Measurements from ENCODE around the gene PHLDB1.

PHLDB1 gene

GRCh38 chr11:118622376-118623268, 15.2 kb downstream of the PHLDB1 start:
- DNase-seq (ENCODE audit: low read depth) = no peak

- no peak for DNase-seq (ENCODE audit: low read depth)
Observed at GRCh38 chr11:118623269-118623655, 15.8 kb downstream of the PHLDB1 start.

- DNase-seq (ENCODE audit: low read depth) = no peak
Observed at GRCh38 chr11:118625036-118625690, 17.7 kb downstream of the PHLDB1 start.

GRCh38 chr11:118625976-118626375, 18.6 kb downstream of the PHLDB1 start:
- DNase-seq (ENCODE audit: low read depth) = no peak

GRCh38 chr11:118627566-118627965, 20.2 kb downstream of the PHLDB1 start:
- DNase-seq (ENCODE audit: low read depth) = no peak

- no peak for DNase-seq (ENCODE audit: low read depth)
Observed at GRCh38 chr11:118628031-118628430, 20.6 kb downstream of the PHLDB1 start.

- DNase-seq (ENCODE audit: low read depth) = no peak
Observed at GRCh38 chr11:118628432-118628831, 21.0 kb downstream of the PHLDB1 start.

GRCh38 chr11:118628861-118629549, 21.6 kb downstream of the PHLDB1 start:
- DNase-seq (ENCODE audit: low read depth) = no peak

- no peak for DNase-seq (ENCODE audit: low read depth)
Observed at GRCh38 chr11:118629761-118630661, 22.6 kb downstream of the PHLDB1 start.

GRCh38 chr11:118631142-118631909, 23.9 kb downstream of the PHLDB1 start:
- no peak for DNase-seq (ENCODE audit: low read depth)

- no peak for DNase-seq (ENCODE audit: low read depth)
Observed at GRCh38 chr11:118632577-118633318, 25.3 kb downstream of the PHLDB1 start.

GRCh38 chr11:118633319-118633690, 25.9 kb downstream of the PHLDB1 start:
- no peak for DNase-seq (ENCODE audit: low read depth)

- no peak for DNase-seq (ENCODE audit: low read depth)
Observed at GRCh38 chr11:118633979-118634378, 26.6 kb downstream of the PHLDB1 start.

- DNase-seq (ENCODE audit: low read depth) = no peak
Observed at GRCh38 chr11:118634431-118635236, 27.2 kb downstream of the PHLDB1 start.

- DNase-seq (ENCODE audit: low read depth) = no peak
Observed at GRCh38 chr11:118635237-118635591, 27.8 kb downstream of the PHLDB1 start.

- DNase-seq (ENCODE audit: low read depth) = no peak
Observed at GRCh38 chr11:118635642-118636041, 28.2 kb downstream of the PHLDB1 start.

- no peak for DNase-seq (ENCODE audit: low read depth)
Observed at GRCh38 chr11:118636569-118637290, 29.3 kb downstream of the PHLDB1 start.

GRCh38 chr11:118638726-118639125, 31.3 kb downstream of the PHLDB1 start:
- DNase-seq (ENCODE audit: low read depth) = no peak

GRCh38 chr11:118639899-118640298, 32.5 kb downstream of the PHLDB1 start:
- no peak for DNase-seq (ENCODE audit: low read depth)
